Naive thymus-derived CD4-positive, alpha-beta T cell (primary cell): Measurements from ENCODE around the gene NDUFA13. TPM values are rescaled to one million over a fixed set of nuclear protein-coding genes. Genes with fewer than 3 reads are reported as not detected.

Source experiments
- ATAC-seq: fragments of 150-1000 bp; cut with Tn5 transposase; 2 replicates; pipeline ENCODE4 v1.10.0; 2021; ENCODE audit warnings: mild to moderate bottlenecking, moderate library complexity
- CTCF ChIA-PET: fragments of 350-600 bp; sonication (Branson Sonifier 250); formaldehyde crosslinking; loops from one replicate; lab custom pipeline; 2021; ENCODE audit warnings: antibody characterized with exemption; lab: Charles Lee
- POLR2A ChIA-PET: fragments of 350-600 bp; sonication (Branson Sonifier 250); formaldehyde crosslinking; loops from one replicate; lab custom pipeline; 2021; ENCODE audit warnings: antibody characterized with exemption, inconsistent platforms; lab: Charles Lee
- DNase-seq, 9 donors: peaks; one replicate each; pipeline versions ENCODE4 v3.0.0 to v3.0.0-alpha.2; 2020 to 2022; ENCODE audit warnings: mixed read lengths in 1 of 9
- H3K27ac ChIP-seq: one replicate; pipeline ENCODE4 v1.7.0; 2013; ENCODE audit warnings: mild to moderate bottlenecking, low read depth, low read length, moderate library complexity
- H3K27me3 ChIP-seq, 2 donors: one replicate each; pipeline ENCODE4 v1.7.0; 2013; ENCODE audit warnings: low read length in 2 of 2, mild to moderate bottlenecking in 2 of 2, moderate library complexity in 2 of 2; ENCODE audit not compliant: control insufficient read depth in 2 of 2, insufficient read depth in 2 of 2
- H3K36me3 ChIP-seq, 3 experiments: 1 replicate in 2 of 3; 2 replicates in 1 of 3; pipeline ENCODE4 v1.7.0; 2013; ENCODE audit warnings: low read length in 3 of 3, mild to moderate bottlenecking in 3 of 3, moderate library complexity in 1 of 3; ENCODE audit not compliant: insufficient read depth in 3 of 3, control insufficient read depth in 2 of 3
- H3K4me1 ChIP-seq, 2 donors: one replicate each; pipeline ENCODE4 v1.7.0; 2013; ENCODE audit warnings: low read length in 2 of 2, mild to moderate bottlenecking in 2 of 2, moderate library complexity in 1 of 2; ENCODE audit not compliant: control insufficient read depth in 2 of 2, insufficient read depth in 2 of 2
- H3K4me3 ChIP-seq: 2 replicates; pipeline ENCODE4 v1.7.0; 2013; ENCODE audit warnings: mild to moderate bottlenecking, low read length
- H3K9me3 ChIP-seq, 3 experiments: 1 replicate in 2 of 3; 2 replicates in 1 of 3; pipeline ENCODE4 v1.7.0; 2013; ENCODE audit warnings: low read length in 3 of 3; ENCODE audit not compliant: control insufficient read depth in 2 of 3
- H3K27ac Mint-ChIP-seq, 9 donors: one replicate each; pipeline ENCODE4 v1.8.0; 2020 to 2022; ENCODE audit warnings: mixed read lengths in 9 of 9, mild to moderate bottlenecking in 8 of 9, moderate library complexity in 5 of 9, inconsistent platforms in 2 of 9
- H3K27me3 Mint-ChIP-seq, 5 donors: one replicate each; pipeline ENCODE4 v1.8.0; 2021 to 2022; ENCODE audit warnings: mixed read lengths in 5 of 5, mild to moderate bottlenecking in 1 of 5
- H3K36me3 Mint-ChIP-seq, 5 donors: one replicate each; pipeline ENCODE4 v1.8.0; 2020 to 2022; ENCODE audit warnings: mixed read lengths in 5 of 5, mild to moderate bottlenecking in 3 of 5, inconsistent platforms in 1 of 5
- H3K4me1 Mint-ChIP-seq, 7 donors: one replicate each; pipeline ENCODE4 v1.8.0; 2020 to 2022; ENCODE audit warnings: mixed read lengths in 7 of 7, mild to moderate bottlenecking in 3 of 7, inconsistent platforms in 1 of 7
- H3K4me3 Mint-ChIP-seq, 10 donors: one replicate each; pipeline ENCODE4 v1.8.0; 2020 to 2022; ENCODE audit warnings: mild to moderate bottlenecking in 10 of 10, mixed read lengths in 10 of 10, moderate library complexity in 6 of 10, inconsistent platforms in 2 of 10
- H3K9me3 Mint-ChIP-seq, 11 donors: one replicate each; pipeline ENCODE4 v1.8.0; 2020 to 2022; ENCODE audit warnings: mixed read lengths in 11 of 11, mild to moderate bottlenecking in 4 of 11, inconsistent platforms in 1 of 11, moderate library complexity in 1 of 11
- intact Hi-C, 2 donors: fragments of 100-400 bp; cut with micrococcal nuclease; formaldehyde crosslinking; loops; one replicate each; pipeline ENCODE4 v1.15.1; 2023
- polyA plus RNA-seq, 2 donors: library from polyadenylated mRNA; unstranded; fragments of 300-500 nt; fragmentation: Illumina TruSeq; gene quantifications; one replicate each; pipeline ENCODE4 v1.2.3, GENCODE V29; 2021
- total RNA-seq, 6 experiments: library from RNA in 5 of 6; stranded (reverse) in 5 of 6; gene quantifications; 1 replicate in 5 of 6; 2 replicates in 1 of 6; pipeline ENCODE4 v1.2.3 and lab custom pipeline; 2021 to 2026

The NDUFA13 gene
- total and polyA plus RNA-seq, 7 experiments from 2014 or later, result 172 to 380 (median 198) TPM

DNA sequence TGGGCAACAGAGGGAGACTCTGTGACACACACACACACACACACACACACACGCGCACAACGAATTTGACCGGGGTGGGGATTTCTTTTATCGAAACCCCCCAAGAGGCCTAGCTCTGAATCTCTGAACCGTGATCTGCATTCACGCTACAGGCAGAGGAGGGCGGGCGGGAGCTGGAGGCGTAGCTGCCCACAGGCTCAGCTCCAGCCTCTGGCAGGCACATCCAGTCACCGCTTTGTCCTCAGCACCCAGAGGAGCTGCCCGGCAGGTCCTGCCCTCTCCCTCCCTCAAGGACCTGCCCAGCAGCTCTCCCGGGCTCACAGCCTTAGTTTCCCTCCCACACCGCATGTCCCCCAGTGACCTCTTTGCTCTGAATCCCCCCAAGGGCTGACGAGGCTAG is 42.0 kb downstream of the NDUFA13 start:
- POLR2A ChIA-PET, result interaction anchor here (0.7 to 4.7 kb wide), 4 partner anchors 17 to 106 kb away, joined by 3 to 22 read pairs (median 4); partner anchors contain the start of gene ATP13A1
- ATAC-seq (no peak), DNase-seq (no peak)
- Mint-ChIP-seq H3K4me1 (peaks cover 23 to 40% (median 28%) of the 10 kb centered on the region in 7 donors), H3K27me3 (no peaks in the 10 kb centered on the region), H3K9me3 (no peaks in the 10 kb centered on the region), H3K36me3 (peaks cover 0 to 27% (median 4%) of the 10 kb centered on the region in 5 donors), H3K27ac (peak overlapping the region in 6 of 9 donors; percentile 30 to 89 (median 64)), H3K4me3 (no peak overlapping the region)
- Histone ChIP-seq H3K36me3 (peaks cover 0 to 4% (median 0%) of the 10 kb centered on the region in 3 experiments), H3K27ac (no peak overlapping the region), H3K4me1 (peaks cover 0 to 18% of the 10 kb centered on the region in 2 donors), H3K4me3 (no peak overlapping the region), H3K9me3 (no peaks in the 10 kb centered on the region), H3K27me3 (no peaks in the 10 kb centered on the region)
- CTCF ChIA-PET, result interaction anchor here (1.2 kb wide), 1 partner anchor 26 kb away, joined by 4 read pairs; no protein-coding TSS in a partner anchor
- intact Hi-C loops, result no loop called here

DNA sequence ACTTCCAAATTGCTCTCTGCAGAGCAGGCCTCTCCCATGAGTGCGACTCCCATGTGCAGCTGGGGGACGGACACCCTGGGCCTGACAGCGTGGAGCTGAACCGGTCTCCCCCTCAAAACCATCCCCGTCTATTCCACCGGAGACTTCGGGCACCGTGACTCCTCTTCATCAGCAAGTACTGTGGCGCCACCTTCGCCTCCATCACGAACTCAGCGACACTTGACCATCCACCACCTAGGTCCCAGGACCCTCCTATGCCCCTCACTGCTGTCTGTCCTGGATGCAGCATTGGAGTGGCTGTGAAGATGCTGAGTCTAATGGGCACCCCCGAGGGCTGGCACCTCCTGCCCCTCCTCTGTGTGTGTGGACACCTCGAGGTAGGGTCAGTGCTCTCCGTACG is 42.6 kb downstream of the NDUFA13 start:
- peak overlapping the region; percentile 35 to 89 (median 63) for H3K27ac Mint-ChIP-seq
- no peak for ATAC-seq
- CTCF ChIA-PET, result interaction anchor here (1.2 kb wide), 1 partner anchor 26 kb away, joined by 4 read pairs; no protein-coding TSS in a partner anchor

DNA sequence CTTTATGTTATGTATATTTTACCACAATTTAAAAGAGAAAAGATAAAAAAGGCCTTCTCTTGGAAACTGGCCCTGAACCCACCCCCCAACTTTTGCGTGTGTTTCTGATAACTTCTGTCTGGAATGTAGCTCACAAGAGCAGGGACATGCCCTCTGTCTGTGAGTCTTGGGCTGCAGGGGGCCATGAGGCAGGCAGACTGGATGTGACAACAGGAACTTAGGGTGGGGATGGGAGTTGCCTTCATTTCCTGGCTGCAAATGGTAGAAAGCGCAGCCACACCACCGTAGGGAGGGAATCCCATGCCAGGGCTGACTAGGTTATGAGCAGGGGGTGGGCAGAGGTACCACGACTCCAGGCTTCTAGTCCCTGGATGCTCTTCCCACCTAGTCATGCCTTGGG is 43.9 kb downstream of the NDUFA13 start:
- POLR2A ChIA-PET, result interaction anchor here (0.8 to 2.1 kb wide), 14 partner anchors 11 to 261 kb away, joined by 3 to 14 read pairs (median 4); partner anchors contain the start of genes GMIP, PBX4 and ZNF506
- peak in 4 of 9 donors; percentile 37 to 41 (median 40) for DNase-seq
- Histone ChIP-seq H3K4me3 (no peak overlapping the region), H3K27ac (no peak overlapping the region), H3K36me3 (peaks cover 0 to 10% (median 0%) of the 10 kb centered on the region in 3 experiments), H3K4me1 (peaks cover 0 to 18% of the 10 kb centered on the region in 2 donors), H3K27me3 (no peaks in the 10 kb centered on the region), H3K9me3 (no peaks in the 10 kb centered on the region)
- Mint-ChIP-seq H3K4me1 (peaks cover 20 to 40% (median 29%) of the 10 kb centered on the region in 7 donors), H3K36me3 (peaks cover 0 to 38% (median 6%) of the 10 kb centered on the region in 5 donors), H3K9me3 (no peaks in the 10 kb centered on the region), H3K27me3 (no peaks in the 10 kb centered on the region), H3K4me3 (peak overlapping the region; percentile 29 to 72 (median 53)), H3K27ac (peak overlapping the region; percentile 62 to 88 (median 81))
- intact Hi-C loops, result no loop called here
- no peak for ATAC-seq
- CTCF ChIA-PET, result interaction anchor here (0.8 to 2.0 kb wide), 6 partner anchors 8 to 46 kb away, joined by 3 to 9 read pairs (median 4); no protein-coding TSS in a partner anchor

More for the DNA sequence above, 42.6 kb downstream of the NDUFA13 start:
- DNase-seq, result no peak
- Mint-ChIP-seq H3K36me3 (peaks cover 0 to 28% (median 4%) of the 10 kb centered on the region in 5 donors), H3K27me3 (no peaks in the 10 kb centered on the region), H3K9me3 (no peaks in the 10 kb centered on the region), H3K4me3 (peak overlapping the region in 4 of 10 donors; percentile 20 to 67 (median 49)), H3K4me1 (peaks cover 24 to 40% (median 29%) of the 10 kb centered on the region in 7 donors)
- H3K9me3 ChIP-seq, result no peaks in the 10 kb centered on the region
- intact Hi-C loops, result no loop called here
- no peaks in the 10 kb centered on the region for H3K27me3 ChIP-seq
- H3K27ac ChIP-seq, result no peak overlapping the region
- no peak overlapping the region for H3K4me3 ChIP-seq
- H3K4me1 ChIP-seq, result peaks cover 0 to 18% of the 10 kb centered on the region in 2 donors
- POLR2A ChIA-PET, result interaction anchor here (0.7 to 4.7 kb wide), 3 partner anchors 17 to 67 kb away, joined by 3 to 22 read pairs (median 4); no protein-coding TSS in a partner anchor
- peaks cover 0 to 4% (median 0%) of the 10 kb centered on the region in 3 experiments for H3K36me3 ChIP-seq

DNA sequence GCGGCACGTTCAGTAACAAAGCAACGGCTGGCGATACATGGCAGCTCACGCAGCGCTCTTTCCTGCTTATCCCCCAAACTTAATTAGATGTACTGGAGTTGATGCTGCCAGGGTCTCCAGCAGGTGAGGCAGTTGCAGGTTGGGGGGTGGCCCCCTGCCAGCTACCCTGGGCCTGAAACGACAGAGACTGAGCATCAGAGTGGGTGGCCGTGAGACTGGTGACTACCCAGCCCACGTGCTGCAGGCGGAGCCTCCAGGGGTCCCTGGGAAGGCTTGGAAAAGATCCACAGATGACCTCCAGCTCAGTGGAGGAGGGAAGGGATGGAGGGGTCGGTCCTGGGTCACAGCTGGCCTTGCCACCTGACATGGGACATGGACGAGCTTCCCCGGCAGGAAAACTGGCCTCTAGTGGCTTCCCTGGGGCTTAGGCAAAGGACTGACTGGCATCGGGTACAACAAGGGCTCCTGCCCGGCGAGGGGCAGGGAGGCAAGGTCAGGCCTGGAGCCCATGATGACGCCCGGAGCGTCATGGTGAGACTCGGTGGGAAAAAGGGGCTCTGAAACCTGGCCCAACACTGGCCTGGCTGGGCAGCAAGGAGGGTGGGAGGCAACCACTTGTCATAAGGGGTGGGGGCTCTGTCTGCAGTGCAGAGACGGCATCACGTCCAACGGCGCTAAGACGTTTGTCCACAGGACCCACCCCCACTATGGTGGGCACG is 46.1 kb downstream of the NDUFA13 start:
- Histone ChIP-seq H3K4me3 (no peak overlapping the region), H3K27ac (no peak overlapping the region), H3K4me1 (peaks cover 0 to 18% of the 10 kb centered on the region in 2 donors), H3K9me3 (no peaks in the 10 kb centered on the region), H3K27me3 (no peaks in the 10 kb centered on the region), H3K36me3 (peaks cover 0 to 19% (median 0%) of the 10 kb centered on the region in 3 experiments)
- POLR2A ChIA-PET, result interaction anchor here (0.5 to 0.9 kb wide), 4 partner anchors 21 to 158 kb away, joined by 3 to 5 read pairs (median 3); partner anchors contain the start of gene ZNF101
- Mint-ChIP-seq H3K9me3 (no peaks in the 10 kb centered on the region), H3K36me3 (peaks cover 0 to 45% (median 10%) of the 10 kb centered on the region in 5 donors), H3K4me3 (no peak overlapping the region), H3K27me3 (no peaks in the 10 kb centered on the region), H3K27ac (peak overlapping the region in 7 of 9 donors; percentile 29 to 63 (median 48)), H3K4me1 (peaks cover 20 to 40% (median 29%) of the 10 kb centered on the region in 7 donors)
- CTCF ChIA-PET, result interaction anchor here (1.8 kb wide), 1 partner anchor 82 kb away, joined by 8 read pairs; the partner anchor contains the start of gene GMIP
- DNase-seq, result no peak
- ATAC-seq, result no peak
- intact Hi-C loops, result loop anchor here in 1 of 2 donors (2.0 kb wide), 2 partner anchors 29 to 37 kb away; no protein-coding TSS in a partner anchor

DNA sequence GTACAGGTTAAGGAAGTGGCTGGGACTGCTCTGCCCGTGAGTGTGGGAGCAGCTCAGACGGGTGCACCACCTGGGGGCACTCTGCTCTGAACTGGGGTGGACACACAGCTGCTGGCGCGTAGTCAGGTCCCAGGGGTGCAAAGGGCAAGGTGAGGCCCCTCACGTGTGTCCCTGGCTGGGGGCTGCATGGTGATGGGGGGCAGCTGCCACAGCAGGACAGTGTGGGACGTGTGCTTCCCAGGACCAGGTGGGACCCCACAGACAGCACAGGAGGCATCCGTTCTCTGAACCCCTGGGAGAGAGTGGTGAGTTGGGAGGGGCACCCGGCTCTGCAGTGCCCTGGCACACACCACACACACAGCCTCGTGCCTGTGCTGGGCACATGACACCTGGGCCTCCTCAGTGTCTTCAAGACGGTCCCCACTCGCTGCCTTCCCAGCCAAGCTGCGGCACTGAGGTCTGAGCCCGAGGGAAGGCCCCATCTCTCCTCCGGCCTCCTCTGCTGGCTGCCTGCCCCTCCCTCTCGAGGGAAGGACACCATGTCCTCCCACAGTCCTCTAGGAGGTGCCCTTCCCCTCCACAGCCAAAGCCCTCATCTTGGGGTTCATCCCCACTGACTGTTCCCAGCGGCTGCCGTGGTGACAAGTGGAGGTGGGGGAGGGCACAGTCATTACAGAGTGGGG is 46.8 kb downstream of the NDUFA13 start:
- no peak overlapping the region for H3K27ac ChIP-seq
- no peak overlapping the region for H3K4me3 ChIP-seq
- H3K36me3 ChIP-seq, result peaks cover 0 to 26% (median 0%) of the 10 kb centered on the region in 3 experiments
- Mint-ChIP-seq H3K9me3 (no peaks in the 10 kb centered on the region), H3K27me3 (no peaks in the 10 kb centered on the region), H3K36me3 (peaks cover 3 to 47% (median 10%) of the 10 kb centered on the region in 5 donors), H3K4me3 (peak overlapping the region in 1 of 10 donors; percentile 13), H3K4me1 (peaks cover 20 to 40% (median 29%) of the 10 kb centered on the region in 7 donors), H3K27ac (peak overlapping the region; percentile 36 to 78 (median 52))
- CTCF ChIA-PET, result interaction anchor here (1.0 kb wide), 1 partner anchor 105 kb away, joined by 3 read pairs; no protein-coding TSS in a partner anchor
- DNase-seq (peak in 7 of 9 donors; percentile 28 to 61 (median 46)), ATAC-seq (peak; percentile 81)
- H3K4me1 ChIP-seq, result peaks cover 0 to 18% of the 10 kb centered on the region in 2 donors
- POLR2A ChIA-PET, result interaction anchor here (0.5 to 0.9 kb wide), 3 partner anchors 21 to 159 kb away, joined by 3 to 5 read pairs (median 3); partner anchors contain the start of gene ZNF101
- H3K27me3 ChIP-seq, result no peaks in the 10 kb centered on the region
- intact Hi-C loops, result loop anchor here in 1 of 2 donors (1.0 to 2.0 kb wide), 7 partner anchors 28 to 396 kb away; partner anchors contain the start of genes GMIP, LPAR2 and PBX4
- H3K9me3 ChIP-seq, result no peaks in the 10 kb centered on the region
